ENCODE data around the gene NNMT.
"Not testable (repeated sequence)": the region's sequence is repeated elsewhere in the genome, so short reads cannot be mapped to it uniquely, and the experiment has no call there.

NNMT gene

GRCh38 chr11:114341667-114342066 lies 45.5 kb downstream of the NNMT start:
- in situ Hi-C loops (cut with MboI; ENCODE audit: low sequenced_read_pairs), result not testable (repeated sequence)

GRCh38 chr11:114342476-114342875 lies 46.3 kb downstream of the NNMT start:
- in situ Hi-C loops (cut with MboI; ENCODE audit: low sequenced_read_pairs), result no loop called here

GRCh38 chr11:114343020-114343419 lies 46.8 kb downstream of the NNMT start:
- in situ Hi-C loops (cut with MboI; ENCODE audit: low sequenced_read_pairs), result no loop called here

GRCh38 chr11:114343493-114343892 lies 47.3 kb downstream of the NNMT start:
- in situ Hi-C loops (cut with MboI; ENCODE audit: low sequenced_read_pairs), result no loop called here

- in situ Hi-C loops (cut with MboI; ENCODE audit: low sequenced_read_pairs), result no loop called here
Measured at GRCh38 chr11:114344494-114344893, 48.3 kb downstream of the NNMT start.

GRCh38 chr11:114345575-114346222 lies 49.5 kb downstream of the NNMT start:
- in situ Hi-C loops (cut with MboI; ENCODE audit: low sequenced_read_pairs), result no loop called here

- in situ Hi-C loops (cut with MboI; ENCODE audit: low sequenced_read_pairs), result no loop called here
Measured at GRCh38 chr11:114346709-114347141, 50.5 kb downstream of the NNMT start.

- in situ Hi-C loops (cut with MboI; ENCODE audit: low sequenced_read_pairs), result no loop called here
Measured at GRCh38 chr11:114348200-114349191, 52.3 kb downstream of the NNMT start.

- in situ Hi-C loops (cut with MboI; ENCODE audit: low sequenced_read_pairs), result no loop called here
Measured at GRCh38 chr11:114350022-114350421, 53.8 kb downstream of the NNMT start.

- in situ Hi-C loops (cut with MboI; ENCODE audit: low sequenced_read_pairs), result no loop called here
Measured at GRCh38 chr11:114353443-114353842, 57.2 kb downstream of the NNMT start.

GRCh38 chr11:114354076-114354475 lies 57.9 kb downstream of the NNMT start:
- in situ Hi-C loops (cut with MboI; ENCODE audit: low sequenced_read_pairs), result no loop called here

- in situ Hi-C loops (cut with MboI; ENCODE audit: low sequenced_read_pairs), result no loop called here
Measured at GRCh38 chr11:114358716-114359115, 62.5 kb downstream of the NNMT start.

- in situ Hi-C loops (cut with MboI; ENCODE audit: low sequenced_read_pairs), result no loop called here
Measured at GRCh38 chr11:114359342-114359741, 63.1 kb downstream of the NNMT start.

- in situ Hi-C loops (cut with MboI; ENCODE audit: low sequenced_read_pairs), result no loop called here
Measured at GRCh38 chr11:114362326-114362725, 66.1 kb downstream of the NNMT start.

GRCh38 chr11:114362958-114363357 lies 66.8 kb downstream of the NNMT start:
- in situ Hi-C loops (cut with MboI; ENCODE audit: low sequenced_read_pairs), result no loop called here

All from HL-60/S4 treated with retinoic acid at 250 ng/mL for 4 days and 3 days (cell line).